IMR-90 (cell line): Measurements from ENCODE around the gene CDK7.
"Not testable (repeated sequence)": the region's sequence is repeated elsewhere in the genome, so short reads cannot be mapped to it uniquely, and the experiment has no call there.

Source experiments
- CEBPB ChIP-seq: IDR thresholded peaks from 2 replicates; pipeline ENCODE4 v1.6.1; 2012; ENCODE audit warnings: low read depth, low read length, improper control_type of control experiment
- CTCF ChIP-seq: conservative IDR thresholded peaks from 2 replicates; pipeline ENCODE4 v1.5.1; 2012; ENCODE audit warnings: mild to moderate bottlenecking, low read depth, low read length, improper control_type of control experiment
- FOS ChIP-seq: fragments of 150-350 bp; IDR thresholded peaks from 2 replicates; pipeline ENCODE4 v1.6.1; 2016; ENCODE audit warnings: low read depth, low read length
- POLR2A ChIP-seq: IDR thresholded peaks from 2 replicates; pipeline ENCODE4 v1.6.1; 2012; ENCODE audit warnings: mild to moderate bottlenecking, low read depth, low read length
- RAD21 ChIP-seq: IDR thresholded peaks from 2 replicates; pipeline ENCODE4 v1.6.1; 2012; ENCODE audit warnings: low read length, improper control_type of control experiment
- SMC3 ChIP-seq: fragments of 150-350 bp; IDR thresholded peaks from 2 replicates; pipeline ENCODE4 v1.6.1; 2016; ENCODE audit warnings: low read depth, mild to moderate bottlenecking, antibody characterized with exemption, low read length, moderate library complexity

GRCh38 chr5:69255940-69256339 lies 21.3 kb downstream of the CDK7 start:
- not testable (repeated sequence) for TF ChIP-seq CTCF, POLR2A, CEBPB, FOS, RAD21, SMC3
